ENCODE measurements around the gene MYL10.
"Not testable (repeated sequence)": the region's sequence is repeated elsewhere in the genome, so short reads cannot be mapped to it uniquely, and the experiment has no call there.

MYL10 gene

DNA sequence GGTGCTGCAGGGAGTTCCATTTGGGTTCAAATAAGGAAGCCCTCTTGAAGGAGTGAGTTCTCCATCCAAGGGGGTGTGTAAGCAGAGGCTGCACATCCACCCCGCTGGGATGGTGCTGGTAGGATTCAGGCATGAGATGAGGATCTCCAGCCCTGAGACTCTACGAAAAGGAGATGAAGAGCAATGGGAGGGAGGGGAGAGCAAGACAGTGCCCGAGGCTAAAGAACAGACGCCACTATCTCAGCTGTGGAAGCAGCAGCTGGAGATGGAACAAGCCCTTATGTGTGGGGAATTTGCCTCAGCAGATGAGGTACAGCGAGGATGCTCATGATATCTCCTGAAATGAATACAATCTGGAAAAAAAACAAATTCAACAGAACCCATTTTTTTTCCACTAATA lies 28.1 kb upstream of the MYL10 start:
- H3K9me3 ChIP-seq (ENCODE audit: insufficient read depth, low read length) = no peaks in the 10 kb centered on the region
- no peak overlapping the region for H3K4me3 ChIP-seq (ENCODE audit: insufficient read length, low read depth)
- no peaks in the 10 kb centered on the region for H3K36me3 ChIP-seq (ENCODE audit: insufficient read depth, insufficient read length, low read length)
- DNase-seq (ENCODE audit: low read depth, low spot score) = no peak
- H3K9ac ChIP-seq (ENCODE audit: insufficient read length, low read depth) = no peak overlapping the region
- peaks cover 2% of the 10 kb centered on the region for H3K4me1 ChIP-seq (ENCODE audit: insufficient read depth, insufficient read length)
- H3K27me3 ChIP-seq (ENCODE audit: insufficient read depth, insufficient read length) = no peaks in the 10 kb centered on the region
- TF ChIP-seq SUZ12 (IDR thresholded peaks at IDR 0.05; ENCODE audit: extremely low read depth, insufficient read depth, insufficient read length) (no peak), YY1 (IDR thresholded peaks at IDR 0.05; ENCODE audit: insufficient read depth, insufficient read length) (no peak), ZNF274 (IDR thresholded peaks at IDR 0.05; ENCODE audit: low read depth, low read length) (no peak)

DNA sequence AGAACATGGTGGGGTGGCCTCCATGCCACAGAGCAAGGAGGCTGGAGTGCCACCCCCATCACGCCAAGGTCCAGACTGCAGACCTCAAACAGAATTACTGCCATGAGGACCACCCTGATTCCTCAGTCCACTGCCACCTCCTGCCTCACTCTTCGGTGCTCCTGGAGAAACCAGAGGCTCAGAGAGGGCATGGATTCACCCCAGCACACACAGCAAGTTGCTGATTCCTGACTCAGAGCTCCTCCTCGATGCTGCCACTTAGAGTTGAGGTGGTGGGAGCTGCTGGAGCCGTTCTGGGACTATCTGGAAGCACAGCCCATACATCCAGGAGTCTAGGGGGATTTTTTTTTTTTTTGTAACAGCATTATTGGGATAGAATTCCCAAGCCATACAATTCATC lies 22.0 kb upstream of the MYL10 start:
- H3K9me3 ChIP-seq (ENCODE audit: insufficient read depth, low read length) = no peaks in the 10 kb centered on the region
- no peak overlapping the region for H3K9ac ChIP-seq (ENCODE audit: insufficient read length, low read depth)
- H3K4me3 ChIP-seq (ENCODE audit: insufficient read length, low read depth) = no peak overlapping the region
- H3K36me3 ChIP-seq (ENCODE audit: insufficient read depth, insufficient read length, low read length) = no peaks in the 10 kb centered on the region
- no peaks in the 10 kb centered on the region for H3K4me1 ChIP-seq (ENCODE audit: insufficient read depth, insufficient read length)
- no peak for DNase-seq (ENCODE audit: low read depth, low spot score)
- H3K27me3 ChIP-seq (ENCODE audit: insufficient read depth, insufficient read length) = no peaks in the 10 kb centered on the region
- no peak for TF ChIP-seq SUZ12 (IDR thresholded peaks at IDR 0.05; ENCODE audit: extremely low read depth, insufficient read depth, insufficient read length)
- no peak for TF ChIP-seq YY1 (IDR thresholded peaks at IDR 0.05; ENCODE audit: insufficient read depth, insufficient read length)
- no peak for TF ChIP-seq ZNF274 (IDR thresholded peaks at IDR 0.05; ENCODE audit: low read depth, low read length)

DNA sequence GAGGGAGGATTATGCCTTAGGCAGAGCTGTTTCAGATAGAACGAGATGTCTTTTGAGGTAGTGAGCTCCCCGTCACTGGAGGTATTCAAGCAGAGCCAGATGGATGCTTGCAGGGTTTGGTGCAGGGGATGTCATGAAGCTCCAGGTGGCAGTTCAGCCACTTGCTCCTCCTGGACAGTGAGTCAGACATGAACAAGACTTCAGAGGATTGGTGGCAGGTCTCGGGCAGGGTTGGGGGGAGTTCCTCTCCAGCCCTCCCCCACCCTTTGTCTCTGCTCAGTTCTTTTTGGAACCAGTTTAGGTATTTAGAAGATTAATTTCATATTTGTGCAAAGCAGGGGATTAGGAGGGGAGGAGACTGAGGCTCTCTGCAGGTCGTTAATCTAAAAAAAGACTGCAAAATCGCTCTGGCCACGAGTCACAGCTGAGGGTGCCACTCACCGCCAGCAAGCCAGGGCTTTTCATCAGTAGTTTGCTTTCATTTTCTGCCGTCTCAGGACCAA lies 21.5 kb upstream of the MYL10 start:
- TF ChIP-seq YY1 (IDR thresholded peaks at IDR 0.05; ENCODE audit: insufficient read depth, insufficient read length) (no peak), ZNF274 (IDR thresholded peaks at IDR 0.05; ENCODE audit: low read depth, low read length) (no peak), SUZ12 (IDR thresholded peaks at IDR 0.05; ENCODE audit: extremely low read depth, insufficient read depth, insufficient read length) (no peak)
- no peak overlapping the region for H3K9ac ChIP-seq (ENCODE audit: insufficient read length, low read depth)
- H3K27me3 ChIP-seq (ENCODE audit: insufficient read depth, insufficient read length) = no peaks in the 10 kb centered on the region
- no peaks in the 10 kb centered on the region for H3K9me3 ChIP-seq (ENCODE audit: insufficient read depth, low read length)
- no peaks in the 10 kb centered on the region for H3K4me1 ChIP-seq (ENCODE audit: insufficient read depth, insufficient read length)
- DNase-seq (ENCODE audit: low read depth, low spot score) = no peak
- H3K36me3 ChIP-seq (ENCODE audit: insufficient read depth, insufficient read length, low read length) = no peaks in the 10 kb centered on the region
- no peak overlapping the region for H3K4me3 ChIP-seq (ENCODE audit: insufficient read length, low read depth)

DNA sequence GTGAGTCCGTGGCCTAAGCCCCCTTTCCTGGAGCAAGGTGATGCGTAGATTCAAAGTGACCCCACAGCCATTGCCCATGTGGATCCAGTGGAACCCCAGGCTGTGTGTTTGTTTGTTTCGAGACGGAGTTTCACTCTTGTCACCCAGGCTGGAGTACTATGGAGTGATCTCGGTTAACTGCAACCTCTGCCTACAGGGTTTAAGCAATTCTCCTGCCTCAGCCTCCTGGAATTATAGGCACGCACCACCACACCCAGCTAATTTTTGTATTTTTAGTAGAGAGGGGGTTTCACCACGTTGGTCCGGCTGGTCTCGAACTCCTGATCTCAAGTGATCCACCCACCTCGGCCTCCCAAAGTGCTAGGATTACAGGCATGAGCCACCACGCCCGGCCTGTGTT lies 18.8 kb upstream of the MYL10 start:
- not testable (repeated sequence) for H3K4me3 ChIP-seq (ENCODE audit: insufficient read length, low read depth); H3K27me3 ChIP-seq (ENCODE audit: insufficient read depth, insufficient read length); DNase-seq (ENCODE audit: low read depth, low spot score); H3K4me1 ChIP-seq (ENCODE audit: insufficient read depth, insufficient read length); H3K9me3 ChIP-seq (ENCODE audit: insufficient read depth, low read length); H3K9ac ChIP-seq (ENCODE audit: insufficient read length, low read depth); H3K36me3 ChIP-seq (ENCODE audit: insufficient read depth, insufficient read length, low read length)

DNA sequence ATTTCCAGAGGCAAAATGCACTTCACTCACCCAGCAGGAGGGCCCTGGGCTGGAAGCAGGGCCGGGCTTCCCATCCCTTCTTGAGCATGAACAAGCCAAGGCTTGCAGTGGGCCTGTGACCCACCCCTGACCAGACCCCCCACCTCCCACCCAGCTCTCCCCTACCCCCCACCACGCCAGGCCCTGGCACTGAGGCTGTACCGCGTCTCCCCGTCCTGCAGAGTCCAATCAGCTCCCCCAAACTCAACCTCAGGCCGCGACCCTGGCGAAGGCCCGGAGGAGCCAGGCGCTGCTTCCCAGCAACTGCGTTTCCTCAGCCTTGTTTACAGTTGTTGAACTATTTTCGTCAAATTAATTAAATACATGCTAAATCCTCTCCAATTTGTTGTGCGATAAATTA lies 16.9 kb upstream of the MYL10 start:
- Histone ChIP-seq H3K36me3 (ENCODE audit: insufficient read depth, insufficient read length, low read length) (no peaks in the 10 kb centered on the region), H3K9me3 (ENCODE audit: insufficient read depth, low read length) (no peaks in the 10 kb centered on the region), H3K27me3 (ENCODE audit: insufficient read depth, insufficient read length) (no peaks in the 10 kb centered on the region), H3K4me1 (ENCODE audit: insufficient read depth, insufficient read length) (no peaks in the 10 kb centered on the region), H3K4me3 (ENCODE audit: insufficient read length, low read depth) (no peak overlapping the region), H3K9ac (ENCODE audit: insufficient read length, low read depth) (no peak overlapping the region)
- no peak for DNase-seq (ENCODE audit: low read depth, low spot score)
- TF ChIP-seq SUZ12 (IDR thresholded peaks at IDR 0.05; ENCODE audit: extremely low read depth, insufficient read depth, insufficient read length) (no peak), YY1 (IDR thresholded peaks at IDR 0.05; ENCODE audit: insufficient read depth, insufficient read length) (no peak)

DNA sequence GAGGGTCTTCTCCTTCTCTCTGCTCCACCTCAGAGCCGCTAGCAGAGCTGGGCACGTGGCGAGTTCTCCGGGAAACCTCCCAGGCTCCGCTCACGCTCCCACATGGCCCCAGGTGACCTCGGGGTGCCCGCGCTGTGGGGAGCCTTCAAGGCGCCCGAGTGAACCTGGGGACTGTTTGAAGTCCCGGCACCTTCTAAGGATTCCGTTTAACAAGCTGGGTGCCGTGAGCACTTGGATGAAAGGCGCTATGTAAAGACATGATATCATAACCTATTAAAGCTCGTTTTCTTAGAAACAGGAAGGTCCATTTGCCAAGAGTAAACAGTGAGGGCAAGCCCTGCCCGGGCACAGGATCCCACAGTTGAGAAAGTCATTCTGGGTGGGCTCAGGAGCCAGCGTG lies 15.8 kb upstream of the MYL10 start:
- no peak overlapping the region for H3K9ac ChIP-seq (ENCODE audit: insufficient read length, low read depth)
- DNase-seq (ENCODE audit: low read depth, low spot score) = no peak
- no peak for TF ChIP-seq ZNF274 (IDR thresholded peaks at IDR 0.05; ENCODE audit: low read depth, low read length)
- no peak for TF ChIP-seq YY1 (IDR thresholded peaks at IDR 0.05; ENCODE audit: insufficient read depth, insufficient read length)
- TF ChIP-seq SUZ12 (IDR thresholded peaks at IDR 0.05; ENCODE audit: extremely low read depth, insufficient read depth, insufficient read length) = no peak
- no peaks in the 10 kb centered on the region for H3K4me1 ChIP-seq (ENCODE audit: insufficient read depth, insufficient read length)
- H3K4me3 ChIP-seq (ENCODE audit: insufficient read length, low read depth) = no peak overlapping the region
- no peaks in the 10 kb centered on the region for H3K27me3 ChIP-seq (ENCODE audit: insufficient read depth, insufficient read length)
- no peaks in the 10 kb centered on the region for H3K36me3 ChIP-seq (ENCODE audit: insufficient read depth, insufficient read length, low read length)
- H3K9me3 ChIP-seq (ENCODE audit: insufficient read depth, low read length) = no peaks in the 10 kb centered on the region

DNA sequence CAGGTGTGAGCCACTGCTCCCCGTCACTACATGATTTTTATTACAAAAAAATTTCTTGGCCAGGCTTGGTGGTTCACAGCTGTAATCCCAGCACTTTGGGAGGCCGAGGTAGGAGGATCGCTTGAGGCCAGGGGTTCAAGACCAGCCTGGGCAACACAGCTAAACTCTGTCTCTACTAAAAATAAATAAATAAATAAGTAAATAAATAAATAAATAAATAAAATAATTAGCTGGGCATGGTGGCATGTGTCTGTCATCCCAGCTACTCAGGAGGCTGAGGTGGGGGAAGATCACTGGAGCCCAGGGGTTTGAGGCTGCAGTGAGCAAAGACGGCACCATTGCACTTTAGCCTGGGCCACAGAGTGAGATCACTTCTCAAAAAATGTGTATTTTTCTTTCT lies 10.0 kb upstream of the MYL10 start:
- not testable (repeated sequence) for H3K4me1 ChIP-seq (ENCODE audit: insufficient read depth, insufficient read length); H3K9me3 ChIP-seq (ENCODE audit: insufficient read depth, low read length); H3K9ac ChIP-seq (ENCODE audit: insufficient read length, low read depth); H3K36me3 ChIP-seq (ENCODE audit: insufficient read depth, insufficient read length, low read length); H3K27me3 ChIP-seq (ENCODE audit: insufficient read depth, insufficient read length); DNase-seq (ENCODE audit: low read depth, low spot score); H3K4me3 ChIP-seq (ENCODE audit: insufficient read length, low read depth)

Data from NT2/D1 (cell line).